MV-4-11 (cell line): Measurements from ENCODE around the gene RPH3AL.
"Not testable (repeated sequence)": the region's sequence is repeated elsewhere in the genome, so short reads cannot be mapped to it uniquely, and the experiment has no call there.

Source experiments
- DNase-seq: peaks from one replicate; lab custom pipeline; 2025; lab: John Stamatoyannopoulos, UW

The RPH3AL gene

GRCh38 chr17:180381-181244, 172.0 kb downstream of the RPH3AL start:
- DNase-seq = no peak

- DNase-seq = no peak
These were observed 172.7 kb downstream of the RPH3AL start for GRCh38 chr17:179781-180380.

GRCh38 chr17:179066-179432, 173.6 kb downstream of the RPH3AL start:
- DNase-seq = no peak

- DNase-seq = no peak
These were observed 174.1 kb downstream of the RPH3AL start for GRCh38 chr17:178292-179065.

- no peak for DNase-seq
These were observed 174.8 kb downstream of the RPH3AL start for GRCh38 chr17:177762-178161.

- no peak for DNase-seq
These were observed 175.5 kb downstream of the RPH3AL start for GRCh38 chr17:177155-177554.

- DNase-seq = no peak
These were observed 179.3 kb downstream of the RPH3AL start for GRCh38 chr17:173166-173911.

GRCh38 chr17:172401-172800, 180.2 kb downstream of the RPH3AL start:
- no peak for DNase-seq

GRCh38 chr17:171871-172270, 180.7 kb downstream of the RPH3AL start:
- no peak for DNase-seq

GRCh38 chr17:170130-170670, 182.4 kb downstream of the RPH3AL start:
- no peak for DNase-seq

GRCh38 chr17:168614-169013, 184.0 kb downstream of the RPH3AL start:
- not testable (repeated sequence) for DNase-seq

- DNase-seq = no peak
These were observed 186.7 kb downstream of the RPH3AL start for GRCh38 chr17:165939-166338.

GRCh38 chr17:164303-165235, 188.0 kb downstream of the RPH3AL start:
- DNase-seq = peak; percentile 45

GRCh38 chr17:163514-164098, 189.0 kb downstream of the RPH3AL start:
- no peak for DNase-seq

GRCh38 chr17:162689-163088, 189.9 kb downstream of the RPH3AL start:
- DNase-seq = no peak
